B cell (primary cell): Measurements from ENCODE around the gene ZBTB32. TPM values are rescaled to one million over a fixed set of nuclear protein-coding genes. Genes with fewer than 3 reads are reported as not detected.

Source experiments
- ATAC-seq: fragments of 200-7000 bp; cut with Tn5 transposase; one replicate; pipeline ENCODE4 v1.10.0; 2021; ENCODE audit warnings: low read depth, mild to moderate bottlenecking, moderate number of reproducible peaks, moderate library complexity
- CTCF ChIA-PET: fragments of 350-600 bp; sonication (Branson Sonifier 250); formaldehyde crosslinking; loops from one replicate; lab custom pipeline; 2021; ENCODE audit warnings: antibody characterized with exemption, inconsistent platforms; lab: Charles Lee
- POLR2A ChIA-PET: fragments of 350-600 bp; sonication (Branson Sonifier 250); formaldehyde crosslinking; loops from one replicate; lab custom pipeline; 2021; ENCODE audit warnings: antibody characterized with exemption; lab: Charles Lee
- DNase-seq: peaks from one replicate; pipeline ENCODE4 v3.0.0; 2013
- H2AFZ ChIP-seq: 2 replicates; pipeline ENCODE4 v1.6.1; 2012; ENCODE audit warnings: mild to moderate bottlenecking, low read depth, low read length; ENCODE audit not compliant: insufficient read depth, poor library complexity, severe bottlenecking
- H3K27ac ChIP-seq, 2 donors: 1 replicate in 1 of 2; 2 replicates in 1 of 2; pipeline ENCODE4 v1.5.1; 2012 to 2013; ENCODE audit warnings: low read length in 2 of 2, mild to moderate bottlenecking in 2 of 2, moderate library complexity in 1 of 2
- H3K27me3 ChIP-seq, 4 experiments: fragments of 200-600 bp in 1 of 4; sonication (generic) in 1 of 4; replicated peaks in 1 of 4; 1 replicate in 2 of 4; 2 replicates in 2 of 4; pipeline versions ENCODE4 v1.6.1 to v1.7.0; 2013 to 2016; ENCODE audit warnings: low read length in 3 of 4, mild to moderate bottlenecking in 2 of 4, mixed read lengths in 1 of 4, moderate library complexity in 1 of 4; ENCODE audit not compliant: insufficient read depth in 4 of 4, control insufficient read depth in 3 of 4; ENCODE audit errors: control extremely low read depth in 1 of 4
- H3K36me3 ChIP-seq, 2 experiments: replicated peaks in 1 of 2; 1 replicate in 1 of 2; 2 replicates in 1 of 2; pipeline versions ENCODE4 v1.6.1 to v1.7.1; 2013; ENCODE audit warnings: low read length in 1 of 2; ENCODE audit not compliant: insufficient read depth in 2 of 2, control insufficient read depth in 1 of 2; ENCODE audit errors: control extremely low read depth in 1 of 2, extremely low read depth in 1 of 2
- H3K4me1 ChIP-seq, 2 donors: fragments of 200-600 bp in 1 of 2; sonication (generic) in 1 of 2; 1 replicate in 1 of 2; 2 replicates in 1 of 2; pipeline versions ENCODE4 v1.5.1 to v1.6.1; 2013 to 2017; ENCODE audit warnings: low read length in 2 of 2; ENCODE audit not compliant: control insufficient read depth in 2 of 2, insufficient read depth in 2 of 2
- H3K4me2 ChIP-seq: replicated peaks from 2 replicates; pipeline ENCODE3; 2012; ENCODE audit warnings: mild to moderate bottlenecking, low read depth, low read length; ENCODE audit not compliant: poor library complexity, severe bottlenecking
- H3K4me3 ChIP-seq, 5 experiments: fragments of 200-600 bp in 1 of 5; sonication (generic) in 1 of 5; 1 replicate in 3 of 5; 2 replicates in 2 of 5; pipeline versions ENCODE4 v1.5.1 to v1.7.0; 2011 to 2016; ENCODE audit warnings: low read length in 4 of 5, mild to moderate bottlenecking in 4 of 5, low read depth in 2 of 5, control low read depth in 1 of 5, moderate library complexity in 1 of 5; ENCODE audit not compliant: insufficient read depth in 1 of 5; ENCODE audit errors: control extremely low read depth in 1 of 5, extremely low read depth in 1 of 5
- H3K79me2 ChIP-seq: fragments of 200-600 bp; sonication (generic); one replicate; pipeline ENCODE4 v1.6.0; 2016; ENCODE audit warnings: low read length; ENCODE audit not compliant: control insufficient read depth, insufficient read depth
- H3K9ac ChIP-seq: fragments of 200-600 bp; sonication (generic); 2 replicates; pipeline ENCODE4 v1.6.1; 2017; ENCODE audit warnings: mild to moderate bottlenecking, low read length, moderate library complexity
- H3K9me3 ChIP-seq, 3 donors: one replicate each; pipeline versions ENCODE4 v1.6.1 to v1.7.1; 2013; ENCODE audit warnings: low read length in 2 of 3; ENCODE audit not compliant: control insufficient read depth in 2 of 3, insufficient read depth in 1 of 3; ENCODE audit errors: control extremely low read depth in 1 of 3
- H4K20me1 ChIP-seq: 2 replicates; pipeline ENCODE4 v1.6.0; 2012; ENCODE audit warnings: mild to moderate bottlenecking, low read length; ENCODE audit not compliant: insufficient read depth, control insufficient read depth, poor library complexity, severe bottlenecking
- H3K27ac Mint-ChIP-seq: one replicate; pipeline ENCODE4 v1.8.0; 2021; ENCODE audit warnings: mixed read lengths
- H3K27me3 Mint-ChIP-seq: one replicate; pipeline ENCODE4 v1.8.0; 2021; ENCODE audit warnings: mixed read lengths
- H3K4me1 Mint-ChIP-seq: one replicate; pipeline ENCODE4 v1.8.0; 2021; ENCODE audit warnings: mixed read lengths
- H3K4me3 Mint-ChIP-seq: one replicate; pipeline ENCODE4 v1.8.0; 2021; ENCODE audit warnings: mixed read lengths
- H3K9me3 Mint-ChIP-seq: one replicate; pipeline ENCODE4 v1.8.0; 2022; ENCODE audit warnings: mixed read lengths; ENCODE audit not compliant: insufficient read depth
- CTCF ChIP-seq: fragments of 200-600 bp; IDR thresholded peaks from one replicate; pipeline ENCODE4 v1.8.0; 2022; ENCODE audit warnings: antibody characterized with exemption, mild to moderate bottlenecking
- EZH2 ChIP-seq: IDR thresholded peaks from 2 replicates; pipeline ENCODE4 v1.6.1; 2012; ENCODE audit warnings: borderline replicate concordance, low read depth, mild to moderate bottlenecking, moderate library complexity, low read length; ENCODE audit not compliant: insufficient read depth, poor library complexity, severe bottlenecking
- WGBS: methylation state at CpG from one replicate; pipeline ENCODE4 v1.1.5; 2013; ENCODE audit warnings: missing lambda C conversion rate; ENCODE audit not compliant: insufficient coverage; 5-methylcytosine and 5-hydroxymethylcytosine counted together
- intact Hi-C: fragments of 100-400 bp; cut with micrococcal nuclease; formaldehyde crosslinking; loops from one replicate; pipeline ENCODE4 v1.10.0; 2022
- polyA plus RNA-seq: library from polyadenylated mRNA; depleted of rRNA; stranded (reverse); fragments of >200 nt; gene quantifications from 2 replicates; pipeline ENCODE4 v1.2.3, GENCODE V29; 2012
- total RNA-seq, 2 donors: library from RNA; stranded (reverse); fragments of 120-200 nt in 1 of 2; gene quantifications; 1 replicate in 1 of 2; 2 replicates in 1 of 2; pipeline versions ENCODE4 v1.2.3 to v1.2.4, GENCODE V29; 2013 to 2022

Gene ZBTB32
- total and polyA plus RNA-seq, 2 donors (not counting 1 experiment from before 2014, with no cell fraction given) = 18.9 to 28.1 TPM

- no peak overlapping the region for H3K4me3 ChIP-seq
- DNase-seq = no peak
- H3K27ac Mint-ChIP-seq = no peak overlapping the region
- no peak overlapping the region for H3K9ac ChIP-seq
- peaks cover 4% of the 10 kb centered on the region for H4K20me1 ChIP-seq
- H3K4me3 Mint-ChIP-seq = no peak overlapping the region
- no peaks in the 10 kb centered on the region for H3K9me3 Mint-ChIP-seq
- peaks cover 25% of the 10 kb centered on the region for H3K79me2 ChIP-seq
- no peak for ATAC-seq
- H3K27me3 Mint-ChIP-seq = peaks cover 17% of the 10 kb centered on the region
- TF ChIP-seq EZH2 = no peak
- no peak for TF ChIP-seq CTCF
- intact Hi-C loops = no loop called here
- no peak overlapping the region for H3K27ac ChIP-seq
- H3K36me3 ChIP-seq = peaks cover 0 to 20% of the 10 kb centered on the region in 2 experiments
- 95% methylated on average over 19 of the region's 20 CpGs for WGBS
- no peak overlapping the region for H2AFZ ChIP-seq
- H3K27me3 ChIP-seq = peaks cover 0 to 26% (median 10%) of the 10 kb centered on the region in 4 experiments
- POLR2A ChIA-PET = interaction anchor here (0.6 kb wide), 1 partner anchor 591 kb away, joined by 4 read pairs; no protein-coding TSS in a partner anchor
- H3K4me2 ChIP-seq = no peak overlapping the region
- H3K9me3 ChIP-seq = peaks cover 0 to 10% (median 0%) of the 10 kb centered on the region in 3 donors
- H3K4me1 Mint-ChIP-seq = peaks cover 38% of the 10 kb centered on the region
- CTCF ChIA-PET = interaction anchor here (1.0 kb wide), 1 partner anchor 59 kb away, joined by 3 read pairs; no protein-coding TSS in a partner anchor
- H3K4me1 ChIP-seq = peaks cover 31 to 36% of the 10 kb centered on the region in 2 donors
These were observed 49.4 kb downstream of the ZBTB32 start for GRCh38 chr19:35753634-35754369.
